CD4-positive, alpha-beta T cell treated with Interferon gamma for 1 hour (primary cell): ENCODE results near the gene SGO1.

Experiments used
- DNase-seq: peaks from one replicate; pipeline ENCODE4 v3.0.0-alpha.2; 2020

SGO1 gene

DNA sequence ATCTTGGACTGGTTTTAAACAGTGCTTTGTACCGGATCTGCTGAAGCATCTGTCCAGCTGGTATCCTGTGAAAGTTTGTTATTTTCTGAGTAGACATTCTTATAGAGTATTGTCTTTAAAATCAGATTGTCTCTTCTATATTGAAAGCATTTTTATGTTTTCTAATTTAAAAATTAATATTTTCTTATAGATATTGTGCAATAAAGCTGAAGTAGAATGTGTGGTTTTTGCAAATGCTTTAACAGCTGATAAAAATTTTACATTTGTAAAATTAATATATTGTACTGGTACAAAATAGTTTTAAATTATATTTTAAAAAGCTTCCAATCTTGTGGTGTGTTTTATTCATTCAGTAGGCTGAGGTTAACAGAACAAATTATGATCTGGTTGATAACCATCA lies 31.9 kb downstream of the SGO1 start:
- DNase-seq = no peak

- no peak for DNase-seq
These were observed 37.5 kb downstream of the SGO1 start for GRCh38 chr3:20148466-20148865.

DNA sequence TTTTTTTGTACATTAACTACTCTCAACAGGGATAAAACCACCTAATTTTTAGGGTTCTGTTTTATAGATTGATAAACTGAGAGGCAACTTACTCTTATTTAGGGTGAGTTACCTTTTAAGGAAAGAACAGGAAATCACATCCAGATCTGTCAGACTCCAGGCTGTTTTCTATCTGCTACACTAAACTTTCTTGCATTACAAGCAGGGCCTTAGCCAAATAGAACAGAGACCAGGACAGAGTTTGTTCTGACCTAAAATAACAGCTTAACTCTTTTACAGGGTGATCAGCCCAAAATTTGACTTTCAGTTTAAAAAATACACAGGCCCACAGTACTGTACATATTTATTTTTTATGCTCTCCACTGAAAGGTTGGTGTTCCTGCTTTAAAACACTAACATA lies 38.6 kb downstream of the SGO1 start:
- no peak for DNase-seq

DNA sequence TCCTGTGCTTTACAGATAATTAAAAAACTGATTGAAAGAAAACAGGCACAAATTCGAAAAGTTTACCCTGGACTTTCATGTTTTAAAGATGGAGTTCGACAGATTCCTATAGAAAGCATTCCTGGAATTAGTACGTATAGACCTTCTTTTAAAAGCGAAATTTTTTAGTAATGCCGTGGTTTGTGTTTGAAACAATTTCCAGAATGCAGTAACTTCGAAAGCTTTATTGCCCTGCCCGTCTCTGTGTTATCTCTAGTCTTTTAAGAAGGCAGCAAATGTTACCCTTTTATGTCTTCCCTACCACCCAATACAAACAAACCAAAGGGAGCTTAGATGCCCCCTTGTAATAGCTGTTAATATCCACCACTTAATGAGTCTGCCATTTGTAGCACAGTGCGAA lies 39.7 kb downstream of the SGO1 start:
- DNase-seq = no peak

DNA sequence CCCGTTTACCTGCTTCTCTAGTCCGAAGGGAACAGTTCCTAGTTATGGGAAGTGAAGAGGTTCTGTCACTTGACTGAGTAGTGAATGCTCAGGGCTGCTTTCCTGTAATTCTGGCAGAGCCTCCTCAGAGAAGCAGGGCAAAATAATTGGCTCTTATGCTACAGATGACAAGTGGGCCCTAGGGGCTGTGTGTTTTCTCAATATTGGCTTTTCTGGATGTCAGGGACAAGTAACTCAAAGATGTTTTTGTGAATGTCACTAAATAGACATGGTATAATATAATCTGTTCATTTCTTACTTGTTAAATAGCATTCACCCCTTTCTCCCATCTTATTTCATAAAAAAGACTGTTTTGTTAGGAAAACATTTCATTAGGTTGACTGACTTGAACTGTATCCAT lies 40.1 kb downstream of the SGO1 start:
- DNase-seq = no peak

- no peak for DNase-seq
These were observed 42.5 kb downstream of the SGO1 start for GRCh38 chr3:20143519-20143918.

- no peak for DNase-seq
These were observed 43.5 kb downstream of the SGO1 start for GRCh38 chr3:20142517-20142916.

DNA sequence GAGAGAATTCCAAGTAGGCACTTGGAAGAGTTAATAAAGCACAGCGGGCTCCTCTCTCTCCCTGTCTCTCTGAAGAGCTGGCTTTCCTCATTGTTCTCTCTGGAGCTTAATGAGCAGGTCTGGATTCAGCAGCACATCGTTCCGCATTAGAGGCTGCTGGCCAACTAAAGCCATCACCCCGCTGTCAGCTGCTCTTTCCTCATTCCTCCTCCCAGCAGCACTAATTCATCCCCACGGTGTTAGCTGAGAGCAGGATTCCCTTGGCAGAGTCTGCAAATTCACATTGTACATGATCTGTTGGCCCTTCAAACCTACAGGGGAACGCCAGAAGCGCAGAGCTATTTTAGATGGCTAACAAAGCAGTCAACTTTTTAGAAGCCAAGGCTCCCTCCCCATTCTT lies 44.2 kb downstream of the SGO1 start:
- no peak for DNase-seq

GRCh38 chr3:20141316-20141715 lies 44.7 kb downstream of the SGO1 start:
- DNase-seq = no peak

DNA sequence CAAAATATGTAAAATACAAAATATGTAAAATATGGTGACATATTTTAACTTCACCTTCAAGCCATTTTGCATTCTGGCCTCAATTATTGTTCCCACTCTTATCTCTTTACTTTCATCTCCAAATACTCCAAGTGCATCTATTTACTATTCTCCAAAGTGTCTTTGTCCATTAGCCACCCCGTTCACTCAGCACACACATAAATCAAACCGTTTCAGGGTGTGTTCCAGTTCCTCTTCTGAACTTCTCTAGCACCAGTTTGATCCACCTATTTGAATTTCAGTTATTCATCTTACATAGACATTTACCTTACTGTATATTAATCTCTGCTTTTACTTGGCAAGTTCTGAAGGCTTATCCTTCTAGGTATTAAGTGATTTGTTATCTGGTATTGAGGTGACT lies 45.1 kb downstream of the SGO1 start:
- no peak for DNase-seq

DNA sequence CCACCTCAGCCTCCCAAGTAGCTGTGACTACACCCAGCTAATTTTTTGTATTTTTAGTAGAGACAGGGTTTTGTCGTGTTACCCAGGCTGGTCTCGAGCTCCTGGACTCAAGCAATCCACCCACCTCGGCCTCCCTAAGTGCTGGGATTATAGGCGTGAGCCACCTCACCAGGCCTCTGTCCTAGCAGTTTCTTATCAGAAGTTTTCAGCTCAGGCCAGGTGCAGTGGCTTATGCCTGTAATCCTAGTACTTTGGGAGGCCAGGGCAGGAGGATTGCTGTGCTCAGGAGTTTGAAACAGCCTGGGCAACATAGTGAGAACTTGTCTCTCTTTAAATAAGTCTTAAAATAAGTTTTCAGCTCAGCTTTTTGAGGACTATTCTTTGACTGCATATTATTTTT lies 48.4 kb downstream of the SGO1 start:
- DNase-seq = no peak

- no peak for DNase-seq
These were observed 49.8 kb downstream of the SGO1 start for GRCh38 chr3:20136231-20136630.

GRCh38 chr3:20130106-20130505 lies 55.9 kb downstream of the SGO1 start:
- DNase-seq = no peak

- DNase-seq = no peak
These were observed 57.6 kb downstream of the SGO1 start for GRCh38 chr3:20128358-20128757.

GRCh38 chr3:20125897-20126296 lies 60.1 kb downstream of the SGO1 start:
- DNase-seq = peak; percentile 52

- DNase-seq = no peak
These were observed 60.7 kb downstream of the SGO1 start for GRCh38 chr3:20125289-20125688.

GRCh38 chr3:20123131-20123652 lies 62.8 kb downstream of the SGO1 start:
- DNase-seq = no peak

- no peak for DNase-seq
These were observed 64.9 kb downstream of the SGO1 start for GRCh38 chr3:20121088-20121487.
